Frontal cortex (tissue), 4 donors: Measurements from ENCODE around the gene APEX1. TPM values are rescaled to one million over a fixed set of nuclear protein-coding genes. Genes with fewer than 3 reads are reported as not detected.

Source experiments
- DNase-seq, 2 donors: peaks; one replicate each; pipeline ENCODE4 v3.0.0; 2012; ENCODE audit warnings: low spot score in 2 of 2
- FAIRE-seq: peaks from 2 replicates; lab custom pipeline; 2012; peaks lifted over from hg19 to GRCh38; lab: Jason Lieb, UNC
- total RNA-seq: library from RNA; depleted of rRNA; stranded (reverse); fragments of >200 nt; gene quantifications from one replicate; pipeline ENCODE4 v1.2.3, GENCODE V29; 2014
- donor health status: control.
- donor health status: control.
- donor health status: control.

APEX1 gene
- total RNA-seq = 64.4 TPM

- DNase-seq (peak; percentile 89 to 91), FAIRE-seq (peak; percentile 72)
Measured at GRCh38 chr14:20454516-20455354, at the start of gene APEX1, which contains the start of gene OSGEP. Gene APEX1 (plus strand): TSS chr14:20455226. CDS start chr14:20455646, 420 bp downstream. Gene OSGEP (minus strand): TSS chr14:20454812. CDS start chr14:20454683, 129 bp downstream.

- no peak for DNase-seq
- FAIRE-seq = no peak
Measured at GRCh38 chr14:20409226-20409625, 45.8 kb upstream of the APEX1 start.

GRCh38 chr14:20412411-20412810 is 42.6 kb upstream of the APEX1 start:
- FAIRE-seq (no peak), DNase-seq (no peak)

- DNase-seq (peak; percentile 45 to 68), FAIRE-seq (no peak)
Measured at GRCh38 chr14:20412876-20413743, 41.9 kb upstream of the APEX1 start, which contains the start of gene TEP1. Gene TEP1 (minus strand): TSS chr14:20413501. CDS start chr14:20408439, 5,062 bp downstream.

- DNase-seq (no peak), FAIRE-seq (no peak)
Measured at GRCh38 chr14:20413744-20414082, 41.3 kb upstream of the APEX1 start.

GRCh38 chr14:20415782-20416206 is 39.2 kb upstream of the APEX1 start:
- FAIRE-seq = no peak
- no peak for DNase-seq

GRCh38 chr14:20416223-20416622 is 38.8 kb upstream of the APEX1 start:
- DNase-seq (no peak), FAIRE-seq (no peak)

GRCh38 chr14:20417250-20418186 is 37.5 kb upstream of the APEX1 start:
- DNase-seq = no peak

GRCh38 chr14:20418501-20418909 is 36.5 kb upstream of the APEX1 start:
- FAIRE-seq (no peak), DNase-seq (no peak)

More at GRCh38 chr14:20417250-20418186, 37.5 kb upstream of the APEX1 start:
- FAIRE-seq = no peak

GRCh38 chr14:20419419-20419818 is 35.6 kb upstream of the APEX1 start:
- DNase-seq (no peak), FAIRE-seq (no peak)

GRCh38 chr14:20421267-20421666 is 33.8 kb upstream of the APEX1 start:
- FAIRE-seq (no peak), DNase-seq (no peak)

GRCh38 chr14:20422886-20423285 is 32.1 kb upstream of the APEX1 start:
- DNase-seq (no peak), FAIRE-seq (no peak)

GRCh38 chr14:20424851-20425250 is 30.2 kb upstream of the APEX1 start:
- FAIRE-seq = no peak
- DNase-seq = no peak

GRCh38 chr14:20427231-20428009 is 27.6 kb upstream of the APEX1 start:
- DNase-seq (no peak), FAIRE-seq (no peak)

- FAIRE-seq (no peak), DNase-seq (no peak)
Measured at GRCh38 chr14:20428010-20428365, 27.0 kb upstream of the APEX1 start.

GRCh38 chr14:20428802-20429201 is 26.2 kb upstream of the APEX1 start:
- FAIRE-seq (no peak), DNase-seq (no peak)

- FAIRE-seq = no peak
- no peak for DNase-seq
Measured at GRCh38 chr14:20429801-20430669, 25.0 kb upstream of the APEX1 start.
